Natural killer cell treated with Interleukin-12 subunit alpha and Interleukin-12 subunit beta and Interleukin-15 and Interleukin-18, amount 100 ng/mL, for 72 hours (primary cell): Measurements from ENCODE around the gene CNTNAP1. TPM values are rescaled to one million over a fixed set of nuclear protein-coding genes. Genes with fewer than 3 reads are reported as not detected.
"Not testable (repeated sequence)": the region's sequence is repeated elsewhere in the genome, so short reads cannot be mapped to it uniquely, and the experiment has no call there.

Source experiments
- ATAC-seq, 2 donors: fragments of 150-1000 bp; cut with Tn5 transposase in 1 of 2; sonication (Bioruptor Pico), chemical (Tn5 transposase) in 1 of 2; 2 replicates each; pipeline ENCODE4 v1.10.0; 2021
- DNase-seq: peaks from one replicate; pipeline ENCODE4 v3.0.0; 2022; ENCODE audit warnings: low spot score
- H3K27ac Mint-ChIP-seq, 2 donors: 1 replicate in 1 of 2; 2 replicates in 1 of 2; pipeline ENCODE4 v1.8.0; 2022; ENCODE audit warnings: mixed read lengths in 2 of 2, mild to moderate bottlenecking in 1 of 2, moderate library complexity in 1 of 2
- H3K27me3 Mint-ChIP-seq, 2 donors: 1 replicate in 1 of 2; 2 replicates in 1 of 2; pipeline ENCODE4 v1.8.0; 2022; ENCODE audit warnings: mixed read lengths in 2 of 2
- H3K36me3 Mint-ChIP-seq: one replicate; pipeline ENCODE4 v1.8.0; 2022; ENCODE audit warnings: mixed read lengths
- H3K4me1 Mint-ChIP-seq, 2 donors: 1 replicate in 1 of 2; 2 replicates in 1 of 2; pipeline ENCODE4 v1.8.0; 2022; ENCODE audit warnings: low read depth in 2 of 2, mixed read lengths in 2 of 2, mild to moderate bottlenecking in 1 of 2
- H3K4me3 Mint-ChIP-seq: one replicate; pipeline ENCODE4 v1.8.0; 2022; ENCODE audit warnings: mixed read lengths
- H3K9me3 Mint-ChIP-seq: 2 replicates; pipeline ENCODE4 v1.8.0; 2022; ENCODE audit warnings: mixed read lengths
- total RNA-seq, 2 donors: library from RNA; stranded (reverse); gene quantifications; one replicate each; pipeline ENCODE4 v1.2.3, GENCODE V29; 2022

Gene CNTNAP1
- total RNA-seq, 2 donors from 2014 or later = 0.17 to 0.39 TPM

DNA sequence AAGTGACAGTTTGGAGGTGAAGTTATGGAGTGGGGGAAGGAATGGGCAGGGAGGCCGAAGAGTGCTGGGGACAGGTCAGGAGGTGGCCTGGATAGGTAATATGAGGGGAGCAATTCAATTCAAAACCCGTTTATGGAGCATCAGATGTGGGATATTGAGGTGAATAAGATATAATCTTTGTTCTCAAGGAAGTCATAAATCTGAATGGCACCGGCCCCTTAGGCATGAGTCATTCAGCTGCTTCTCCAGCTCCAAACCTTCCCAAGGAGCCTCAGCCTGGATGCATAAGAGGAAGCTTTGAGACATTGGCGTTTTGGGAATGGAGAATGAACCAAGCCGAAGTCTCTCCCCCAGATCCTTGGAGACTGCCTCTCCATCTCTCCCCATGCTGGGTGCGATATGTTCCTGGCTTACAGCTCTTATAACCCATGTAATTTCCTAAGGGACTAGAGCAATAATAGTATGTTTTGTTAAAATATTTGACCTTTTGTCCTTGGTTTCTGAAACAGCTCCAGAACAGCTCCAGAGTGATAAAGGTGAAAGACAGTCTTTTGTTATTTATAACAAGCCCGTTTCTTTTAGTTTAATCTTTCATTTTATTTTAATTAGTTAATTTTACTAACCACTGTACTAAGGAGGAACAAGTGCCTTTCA, 21.5 kb upstream of the CNTNAP1 start:
- peaks cover 0 to 4% of the 10 kb centered on the region in 2 donors for H3K27me3 Mint-ChIP-seq
- H3K9me3 Mint-ChIP-seq = no peaks in the 10 kb centered on the region
- H3K27ac Mint-ChIP-seq = no peak overlapping the region
- H3K4me1 Mint-ChIP-seq = peaks cover 11 to 17% of the 10 kb centered on the region in 2 donors
- no peaks in the 10 kb centered on the region for H3K36me3 Mint-ChIP-seq
- DNase-seq (no peak), ATAC-seq (no peak)
- no peak overlapping the region for H3K4me3 Mint-ChIP-seq

DNA sequence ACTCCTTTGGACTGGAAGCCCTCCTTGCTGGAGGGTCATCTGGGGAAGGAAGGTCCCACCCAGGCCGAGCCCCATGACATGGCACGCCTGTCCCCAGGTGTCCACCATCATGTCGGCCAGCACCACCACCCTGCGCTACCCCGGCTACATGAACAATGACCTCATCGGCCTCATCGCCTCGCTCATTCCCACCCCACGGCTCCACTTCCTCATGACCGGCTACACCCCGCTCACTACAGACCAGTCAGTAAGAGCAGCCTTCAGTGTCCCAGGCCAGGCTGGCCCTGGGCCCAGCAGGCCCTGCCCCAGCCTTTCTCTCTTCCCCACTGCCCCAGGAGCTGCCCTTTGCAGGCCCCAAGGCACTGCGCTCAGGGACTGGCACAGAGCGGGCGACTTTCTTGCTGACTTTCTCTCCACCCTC, 16.7 kb upstream of the CNTNAP1 start:
- DNase-seq (no peak), ATAC-seq (no peak)
- Mint-ChIP-seq H3K4me1 (peaks cover 3 to 9% of the 10 kb centered on the region in 2 donors), H3K27me3 (peaks cover 6 to 11% of the 10 kb centered on the region in 2 donors), H3K36me3 (no peaks in the 10 kb centered on the region), H3K27ac (no peak overlapping the region), H3K9me3 (no peaks in the 10 kb centered on the region), H3K4me3 (no peak overlapping the region)

DNA sequence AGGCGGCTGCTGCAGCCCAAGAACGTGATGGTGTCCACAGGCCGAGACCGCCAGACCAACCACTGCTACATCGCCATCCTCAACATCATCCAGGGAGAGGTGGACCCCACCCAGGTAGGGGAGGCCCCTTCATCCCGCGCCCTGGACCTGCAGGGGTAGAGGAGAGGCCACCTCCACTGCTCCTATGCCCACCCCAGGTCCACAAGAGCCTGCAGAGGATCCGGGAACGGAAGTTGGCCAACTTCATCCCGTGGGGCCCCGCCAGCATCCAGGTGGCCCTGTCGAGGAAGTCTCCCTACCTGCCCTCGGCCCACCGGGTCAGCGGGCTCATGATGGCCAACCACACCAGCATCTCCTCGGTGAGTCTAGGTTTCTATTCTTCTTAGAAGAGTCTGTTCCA, 16.2 kb upstream of the CNTNAP1 start:
- H3K4me1 Mint-ChIP-seq, H3K9me3 Mint-ChIP-seq, H3K4me3 Mint-ChIP-seq, DNase-seq, H3K27ac Mint-ChIP-seq, ATAC-seq, H3K36me3 Mint-ChIP-seq: not testable (repeated sequence)
- H3K27me3 Mint-ChIP-seq = peaks cover 7 to 11% of the 10 kb centered on the region in 2 donors

DNA sequence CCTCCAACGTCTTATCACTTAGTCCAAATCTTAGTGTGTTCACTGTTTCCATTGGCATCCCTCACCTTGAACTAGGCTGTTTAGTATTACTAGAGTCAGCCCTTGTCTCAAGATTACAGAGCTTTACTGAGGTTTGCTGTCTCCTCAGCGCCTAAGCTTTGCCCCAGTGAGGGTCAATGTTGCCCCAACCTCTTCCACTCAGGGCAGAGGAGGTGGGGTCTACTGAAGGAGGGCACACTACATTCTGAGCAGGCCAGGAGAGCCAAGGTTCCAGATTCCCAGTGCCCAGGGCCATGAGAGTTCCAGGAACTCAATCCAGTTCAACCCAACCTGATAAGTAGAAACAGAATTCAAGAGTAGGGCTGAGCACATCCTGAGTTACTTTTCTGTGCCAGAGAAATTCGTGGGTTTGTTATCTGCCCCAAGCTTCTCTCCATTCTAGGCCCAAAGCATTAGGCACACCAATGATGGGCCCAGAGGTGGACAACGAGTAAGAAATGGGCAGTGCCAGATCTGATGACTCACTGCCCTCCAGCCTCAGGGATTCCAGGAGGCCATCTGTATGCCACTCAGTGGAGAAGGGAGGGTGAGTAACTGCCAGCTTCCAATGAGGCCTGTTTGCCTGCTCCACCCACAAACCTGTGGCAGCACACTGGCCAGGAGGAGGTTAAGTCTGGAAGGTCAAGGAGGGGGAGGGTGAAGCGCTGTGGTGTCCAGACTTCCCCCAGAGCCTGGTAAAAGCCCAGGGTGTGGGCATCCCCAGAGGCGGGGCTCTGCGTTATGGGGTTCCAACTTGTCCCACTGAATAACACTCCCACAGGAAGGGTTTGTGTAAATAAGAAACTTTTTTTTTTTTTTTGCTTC, 15.0 kb upstream of the CNTNAP1 start:
- H3K9me3 Mint-ChIP-seq = no peaks in the 10 kb centered on the region
- H3K4me3 Mint-ChIP-seq = no peak overlapping the region

DNA sequence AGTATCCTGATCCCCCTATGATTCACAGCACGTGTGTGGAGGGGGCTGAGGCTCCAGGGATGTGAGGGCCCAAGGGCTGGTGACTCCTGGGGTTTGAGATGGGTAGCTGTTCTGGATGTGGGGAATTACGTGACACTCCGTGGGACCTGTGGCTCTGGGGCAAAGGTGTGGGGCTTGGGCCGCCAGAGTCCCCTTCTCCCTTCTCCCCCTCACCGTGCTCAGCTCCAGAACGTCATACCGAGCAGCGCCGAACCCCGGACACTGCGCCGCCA, 12.7 kb upstream of the CNTNAP1 start:
- Mint-ChIP-seq H3K27ac (no peak overlapping the region), H3K9me3 (no peaks in the 10 kb centered on the region), H3K27me3 (peaks cover 16 to 21% of the 10 kb centered on the region in 2 donors), H3K4me3 (no peak overlapping the region), H3K36me3 (no peaks in the 10 kb centered on the region), H3K4me1 (peaks cover 14 to 15% of the 10 kb centered on the region in 2 donors)
- DNase-seq = no peak
- no peak for ATAC-seq

More for the DNA sequence above, 15.0 kb upstream of the CNTNAP1 start:
- ATAC-seq (no peak), DNase-seq (no peak)
- Mint-ChIP-seq H3K27me3 (peaks cover 16% of the 10 kb centered on the region in 2 donors), H3K27ac (no peak overlapping the region), H3K36me3 (no peaks in the 10 kb centered on the region), H3K4me1 (peaks cover 8 to 15% of the 10 kb centered on the region in 2 donors)

DNA sequence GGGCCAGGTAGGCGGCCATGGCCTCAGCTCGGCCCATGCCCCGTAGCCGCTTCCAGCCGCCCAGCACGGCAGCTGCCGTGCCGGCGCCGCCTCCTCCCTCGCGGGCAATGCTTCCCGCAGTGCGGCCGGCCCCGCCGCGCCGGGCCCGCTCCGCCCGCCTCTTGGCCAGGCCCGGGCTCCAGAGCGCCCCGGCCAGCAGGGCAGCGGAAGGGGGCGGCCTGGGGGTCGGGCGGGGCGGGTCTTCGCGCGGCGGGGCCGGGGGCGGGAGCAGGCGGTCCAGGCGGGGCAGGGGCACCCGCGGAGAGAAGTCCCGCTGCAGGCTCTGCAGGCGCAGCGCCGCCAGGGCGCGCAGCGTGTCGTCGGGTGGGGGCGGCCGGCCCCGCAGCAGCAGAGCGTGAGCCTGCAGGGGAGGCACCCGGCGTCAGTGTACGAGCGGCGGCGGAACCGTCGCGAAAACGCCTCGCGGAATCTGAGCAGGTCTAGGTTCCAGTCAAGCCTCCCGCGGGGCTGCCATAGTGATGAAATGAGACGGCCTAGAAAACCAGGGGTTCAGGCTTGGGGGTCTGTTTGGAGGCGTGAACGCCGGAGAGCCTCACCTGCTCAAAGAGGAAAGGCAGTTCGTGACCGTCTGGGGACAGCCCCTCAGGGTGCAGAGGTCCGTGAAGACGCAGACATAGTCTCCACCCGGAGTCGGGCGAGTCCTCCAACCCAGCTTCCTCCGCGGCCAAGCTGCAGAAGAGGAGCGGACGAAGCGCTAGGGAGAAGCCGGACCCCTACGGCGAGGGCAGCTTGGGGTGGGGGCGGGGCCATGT, 12.1 kb upstream of the CNTNAP1 start:
- no peaks in the 10 kb centered on the region for H3K9me3 Mint-ChIP-seq
- H3K27me3 Mint-ChIP-seq = peaks cover 16 to 23% of the 10 kb centered on the region in 2 donors
- H3K4me3 Mint-ChIP-seq = peak overlapping the region; percentile 63
- peak; percentile 61 to 77 for ATAC-seq
- DNase-seq = no peak
- peaks cover 15 to 16% of the 10 kb centered on the region in 2 donors for H3K4me1 Mint-ChIP-seq
- H3K27ac Mint-ChIP-seq = no peak overlapping the region
- no peaks in the 10 kb centered on the region for H3K36me3 Mint-ChIP-seq

DNA sequence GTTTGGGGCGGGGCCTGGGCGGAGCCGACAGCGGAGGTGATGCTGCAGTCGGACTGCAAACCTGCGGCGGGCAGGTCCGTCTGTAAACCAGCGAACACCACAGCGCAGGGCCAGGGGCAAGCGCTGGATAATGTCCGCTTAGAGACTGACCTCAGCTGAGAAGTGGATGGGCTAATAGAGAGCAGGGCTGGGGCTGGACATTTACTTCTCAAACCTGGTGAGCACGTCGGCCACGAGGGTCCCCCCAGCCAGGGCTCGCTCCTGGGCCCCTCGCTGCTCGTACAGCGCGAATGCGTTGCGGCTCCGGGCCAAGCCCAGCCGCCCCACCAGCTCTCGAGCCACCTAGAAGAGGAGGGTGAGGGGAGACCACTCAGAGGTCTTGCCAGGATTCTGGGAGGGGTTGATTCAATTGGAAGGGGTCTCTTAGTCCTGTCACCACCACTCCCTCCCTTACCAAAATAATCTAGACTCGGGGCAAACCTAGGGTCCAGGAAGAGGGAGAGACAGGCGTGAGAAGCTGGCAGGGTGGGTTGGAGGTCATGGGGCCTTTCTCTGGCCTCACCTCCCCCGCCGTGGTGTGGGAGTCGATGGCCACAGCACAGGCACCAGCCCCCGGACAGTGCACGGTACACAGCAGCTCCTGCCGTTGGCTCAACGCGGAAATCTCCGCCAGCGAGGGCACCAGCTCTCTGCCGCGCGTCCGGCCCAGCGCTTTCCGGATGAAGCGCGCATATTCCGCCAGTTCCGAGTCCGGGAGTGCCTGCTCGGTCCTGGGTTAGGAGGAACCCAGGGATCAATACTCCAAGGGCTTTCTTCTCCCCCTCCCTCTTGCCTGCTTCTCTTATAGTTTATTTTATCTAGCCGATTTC, 11.3 kb upstream of the CNTNAP1 start:
- ATAC-seq (no peak), DNase-seq (no peak)
- H3K27ac Mint-ChIP-seq = no peak overlapping the region
- peaks cover 15 to 16% of the 10 kb centered on the region in 2 donors for H3K4me1 Mint-ChIP-seq
- peak overlapping the region; percentile 63 for H3K4me3 Mint-ChIP-seq
- peaks cover 16 to 23% of the 10 kb centered on the region in 2 donors for H3K27me3 Mint-ChIP-seq
- no peaks in the 10 kb centered on the region for H3K9me3 Mint-ChIP-seq
- H3K36me3 Mint-ChIP-seq = no peaks in the 10 kb centered on the region

DNA sequence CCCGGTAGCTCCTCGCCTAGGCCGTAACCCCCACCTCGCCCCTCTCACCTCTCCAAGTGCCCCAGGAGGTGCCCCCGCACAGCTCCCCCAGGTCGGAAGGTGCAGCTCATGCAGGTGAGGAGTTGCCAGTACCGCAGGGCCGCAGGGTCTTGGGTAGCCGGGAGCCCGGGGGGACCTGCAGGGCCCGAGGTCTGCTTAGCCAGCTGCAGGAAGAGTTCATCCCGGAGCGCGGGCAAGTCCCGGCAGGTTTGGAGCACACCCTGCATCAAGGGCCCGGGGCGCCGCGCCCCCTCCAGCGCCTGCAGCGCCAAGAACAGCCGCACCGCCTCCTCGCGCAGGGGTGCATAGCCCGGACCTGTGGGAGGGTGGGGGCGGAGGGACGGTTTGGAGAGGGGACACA, 10.3 kb upstream of the CNTNAP1 start:
- H3K36me3 Mint-ChIP-seq = no peaks in the 10 kb centered on the region

DNA sequence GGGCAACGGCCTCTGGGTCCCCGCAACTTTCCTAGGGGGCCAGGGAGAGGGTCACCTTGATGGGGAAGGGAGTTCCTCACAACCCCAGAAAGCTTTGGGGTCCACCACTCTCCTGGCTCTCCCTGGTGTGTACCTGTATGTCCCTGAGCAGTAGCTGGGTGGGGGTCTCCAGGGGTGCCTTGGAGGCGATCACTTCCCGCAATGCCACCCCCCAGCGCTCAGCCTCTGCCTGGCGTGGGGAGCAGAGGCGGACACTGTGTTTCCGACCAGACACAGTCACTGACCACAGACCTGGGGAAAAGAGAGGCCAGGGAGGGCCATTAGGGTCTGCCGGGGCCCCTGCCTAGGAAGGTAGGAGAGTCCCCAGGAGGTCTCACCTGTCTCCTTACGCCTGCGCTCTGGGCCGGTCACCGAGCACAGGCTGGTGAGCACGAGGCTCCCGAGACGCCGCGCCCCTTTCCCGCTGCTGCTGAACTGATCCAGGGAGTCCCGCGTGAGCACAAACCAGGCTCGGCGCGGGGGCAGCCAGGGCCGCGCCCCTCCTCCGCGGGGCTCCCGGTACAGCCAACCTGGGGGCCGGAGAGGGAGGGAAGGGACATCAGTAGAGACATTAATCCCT, 9.0 kb upstream of the CNTNAP1 start:
- H3K27ac Mint-ChIP-seq = no peak overlapping the region
- no peaks in the 10 kb centered on the region for H3K9me3 Mint-ChIP-seq
- H3K36me3 Mint-ChIP-seq = no peaks in the 10 kb centered on the region
- DNase-seq = no peak
- H3K4me3 Mint-ChIP-seq = no peak overlapping the region
- H3K27me3 Mint-ChIP-seq = peaks cover 23 to 26% of the 10 kb centered on the region in 2 donors
- no peak for ATAC-seq
- H3K4me1 Mint-ChIP-seq = peaks cover 23 to 29% of the 10 kb centered on the region in 2 donors

More for the DNA sequence above, 10.3 kb upstream of the CNTNAP1 start:
- Mint-ChIP-seq H3K9me3 (no peaks in the 10 kb centered on the region), H3K27ac (no peak overlapping the region), H3K4me3 (no peak overlapping the region), H3K4me1 (peaks cover 18 to 19% of the 10 kb centered on the region in 2 donors), H3K27me3 (peaks cover 20 to 25% of the 10 kb centered on the region in 2 donors)
- DNase-seq (no peak), ATAC-seq (no peak)

DNA sequence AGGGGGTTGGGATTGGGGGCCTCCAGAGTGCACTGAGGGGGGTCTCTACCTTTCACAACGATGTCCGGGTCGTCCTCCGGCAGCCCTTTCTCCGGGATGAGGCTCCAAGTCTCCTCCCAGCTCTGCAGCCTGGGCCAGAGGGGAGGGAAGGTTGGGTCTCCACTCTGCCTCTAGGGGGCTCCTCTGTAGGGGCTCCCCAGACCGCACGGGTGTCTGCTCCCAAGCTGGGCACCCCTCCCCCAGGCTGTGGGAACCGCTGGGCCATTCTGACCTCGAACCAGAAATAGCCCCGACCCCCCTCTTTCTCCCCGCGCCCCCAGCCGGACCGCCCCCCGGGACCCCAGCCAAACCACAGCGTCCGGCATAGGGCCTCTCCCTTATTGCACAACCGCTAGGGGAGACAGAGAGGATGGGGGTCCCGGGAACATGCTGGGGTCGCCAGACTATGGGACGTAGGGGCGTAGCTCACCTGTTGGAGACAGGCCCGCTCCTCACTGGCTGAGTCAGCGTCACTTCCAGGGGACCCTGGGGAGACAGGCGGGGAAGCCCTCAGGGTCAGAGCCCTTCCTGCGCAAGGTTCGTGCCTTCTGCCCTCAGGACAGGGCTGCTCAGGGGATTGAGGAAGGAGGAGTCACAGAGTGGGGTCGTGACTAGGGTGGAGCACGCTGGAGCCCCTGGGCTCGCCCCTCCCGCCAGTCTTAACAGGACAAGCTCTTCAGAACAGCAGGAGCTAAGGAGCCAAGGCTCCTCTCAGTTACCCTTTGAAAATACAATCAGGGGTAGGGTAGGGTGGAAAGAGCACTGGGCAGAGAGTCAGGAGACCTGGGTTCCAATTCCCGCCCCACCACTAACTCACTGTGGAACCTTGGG, 8.2 kb upstream of the CNTNAP1 start:
- Mint-ChIP-seq H3K9me3 (no peaks in the 10 kb centered on the region), H3K36me3 (no peaks in the 10 kb centered on the region), H3K4me1 (peaks cover 26% of the 10 kb centered on the region in 2 donors), H3K27me3 (peaks cover 20 to 23% of the 10 kb centered on the region in 2 donors), H3K4me3 (peak overlapping the region; percentile 39), H3K27ac (no peak overlapping the region)
- ATAC-seq = no peak
- no peak for DNase-seq

DNA sequence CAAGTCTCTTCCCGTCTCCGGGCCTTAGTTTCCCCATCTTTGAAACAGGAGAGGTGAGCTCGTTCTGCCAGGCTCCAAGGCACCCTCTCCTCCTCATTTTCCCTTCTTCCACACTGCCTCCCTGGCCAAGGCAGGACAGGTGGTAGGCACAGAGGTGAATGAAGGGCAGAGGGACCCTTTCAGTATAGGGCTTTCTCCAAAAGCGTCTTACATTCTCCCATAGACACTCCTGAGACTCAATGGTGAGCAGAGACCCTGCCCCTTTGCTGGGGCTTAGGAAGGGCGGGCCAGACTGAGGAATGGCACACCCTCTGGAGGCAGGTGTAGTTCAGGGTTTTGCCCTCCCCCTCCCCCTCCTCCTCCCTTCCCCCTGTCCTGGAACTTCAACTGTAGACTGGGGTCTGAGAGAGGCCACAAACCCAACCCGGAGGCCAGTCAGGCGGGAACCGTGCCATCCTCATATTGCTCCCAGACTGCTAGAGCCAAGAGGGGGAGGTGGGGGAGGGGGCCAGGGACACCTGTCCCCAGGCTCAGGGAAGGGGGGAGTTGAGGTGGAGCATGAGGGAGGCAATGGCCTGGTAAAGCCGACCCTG, 7.5 kb upstream of the CNTNAP1 start:
- peaks cover 26 to 30% of the 10 kb centered on the region in 2 donors for H3K4me1 Mint-ChIP-seq
- H3K36me3 Mint-ChIP-seq = no peaks in the 10 kb centered on the region
- peak overlapping the region; percentile 39 for H3K4me3 Mint-ChIP-seq

More for the DNA sequence above, 7.5 kb upstream of the CNTNAP1 start:
- no peak for DNase-seq
- no peak for ATAC-seq
- Mint-ChIP-seq H3K27me3 (peaks cover 17 to 18% of the 10 kb centered on the region in 2 donors), H3K9me3 (no peaks in the 10 kb centered on the region), H3K27ac (no peak overlapping the region)
